HG03432 (cell line): Measurements from ENCODE around the gene CPSF4.
"Not testable (repeated sequence)": the region's sequence is repeated elsewhere in the genome, so short reads cannot be mapped to it uniquely, and the experiment has no call there.

Experiments used
- ATAC-seq: cut with Tn5 transposase; IDR thresholded peaks from one replicate; pipeline ENCODE4 v1.9.1; 2021; ENCODE audit warnings: mild to moderate bottlenecking, moderate library complexity; ENCODE audit not compliant: unreplicated experiment

Gene CPSF4

DNA sequence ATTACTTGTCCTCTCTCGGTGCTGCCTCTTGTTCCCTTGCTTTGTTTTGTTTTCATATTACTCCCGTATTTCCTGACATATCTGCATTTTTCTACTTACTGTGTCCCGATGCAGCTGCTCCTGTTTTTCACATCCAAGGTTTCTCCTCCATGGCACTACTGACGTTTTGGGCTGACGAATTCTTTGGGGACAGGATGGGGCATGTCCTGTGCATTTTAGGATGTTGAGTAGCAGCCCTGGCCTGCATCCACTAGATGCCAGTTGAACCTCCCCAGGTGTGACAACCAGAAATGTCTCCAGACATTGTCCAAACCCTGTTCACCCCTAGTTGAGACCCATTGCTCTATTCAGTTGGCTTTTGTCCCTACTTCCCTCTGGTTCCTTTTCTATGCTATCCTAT is 46.4 kb downstream of the CPSF4 start:
- no peak for ATAC-seq

DNA sequence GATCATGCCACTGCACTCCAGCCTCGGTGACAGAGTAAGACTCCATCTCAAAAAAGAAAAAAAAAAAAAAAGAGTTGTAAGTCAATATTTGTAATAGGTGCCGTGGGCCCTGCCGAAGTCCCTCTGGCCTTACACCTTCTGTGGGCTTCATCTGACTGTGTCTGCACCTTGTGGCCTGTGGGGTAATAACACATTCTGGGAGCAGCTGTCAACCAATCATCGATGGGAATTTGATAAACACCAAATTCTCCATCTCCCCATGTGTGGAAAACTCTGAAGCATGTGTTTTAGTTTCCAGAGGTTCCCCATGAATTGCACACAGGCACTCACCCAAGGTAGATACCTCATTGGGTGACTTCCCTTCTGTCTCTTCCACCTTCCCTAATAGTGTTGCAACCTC is 50.5 kb downstream of the CPSF4 start:
- no peak for ATAC-seq

DNA sequence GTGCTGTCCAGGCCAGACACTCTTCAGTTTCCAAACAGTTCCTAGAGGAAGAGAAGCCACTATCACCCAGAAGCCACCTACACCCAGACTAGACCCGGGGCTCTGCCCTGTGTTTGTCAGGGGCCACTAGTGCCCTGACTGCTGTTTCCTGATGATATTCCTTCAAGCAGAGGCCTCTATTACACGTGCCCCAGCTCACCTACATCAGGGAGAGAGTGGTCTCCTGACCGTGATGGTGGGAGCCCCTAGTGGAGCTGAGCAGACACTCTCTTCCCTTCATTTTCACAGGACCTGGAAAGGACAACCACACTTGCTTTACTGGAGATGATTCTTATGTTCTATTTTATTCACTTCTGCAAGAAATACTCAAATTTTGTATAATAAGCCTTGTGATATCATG is 52.1 kb downstream of the CPSF4 start:
- no peak for ATAC-seq

DNA sequence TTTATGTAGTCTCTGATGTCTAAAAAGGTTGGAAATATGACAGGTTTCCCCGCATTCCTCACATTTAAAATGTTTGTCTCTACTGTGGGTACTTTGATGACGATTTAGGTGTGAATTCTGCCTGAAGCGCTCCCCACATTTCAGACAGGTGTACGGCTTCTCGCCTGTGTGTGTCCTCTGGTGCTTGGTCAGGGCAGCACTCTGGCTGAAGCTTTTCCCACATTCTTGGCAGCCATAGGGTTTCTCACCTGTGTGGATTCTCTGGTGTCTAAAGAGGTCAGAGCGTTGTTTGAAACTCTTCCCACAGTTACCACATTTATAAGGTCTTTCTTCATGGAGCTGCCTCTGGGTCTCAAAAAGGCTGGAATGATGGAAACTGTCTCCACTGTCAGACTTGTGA is 55.1 kb downstream of the CPSF4 start:
- ATAC-seq: no peak

DNA sequence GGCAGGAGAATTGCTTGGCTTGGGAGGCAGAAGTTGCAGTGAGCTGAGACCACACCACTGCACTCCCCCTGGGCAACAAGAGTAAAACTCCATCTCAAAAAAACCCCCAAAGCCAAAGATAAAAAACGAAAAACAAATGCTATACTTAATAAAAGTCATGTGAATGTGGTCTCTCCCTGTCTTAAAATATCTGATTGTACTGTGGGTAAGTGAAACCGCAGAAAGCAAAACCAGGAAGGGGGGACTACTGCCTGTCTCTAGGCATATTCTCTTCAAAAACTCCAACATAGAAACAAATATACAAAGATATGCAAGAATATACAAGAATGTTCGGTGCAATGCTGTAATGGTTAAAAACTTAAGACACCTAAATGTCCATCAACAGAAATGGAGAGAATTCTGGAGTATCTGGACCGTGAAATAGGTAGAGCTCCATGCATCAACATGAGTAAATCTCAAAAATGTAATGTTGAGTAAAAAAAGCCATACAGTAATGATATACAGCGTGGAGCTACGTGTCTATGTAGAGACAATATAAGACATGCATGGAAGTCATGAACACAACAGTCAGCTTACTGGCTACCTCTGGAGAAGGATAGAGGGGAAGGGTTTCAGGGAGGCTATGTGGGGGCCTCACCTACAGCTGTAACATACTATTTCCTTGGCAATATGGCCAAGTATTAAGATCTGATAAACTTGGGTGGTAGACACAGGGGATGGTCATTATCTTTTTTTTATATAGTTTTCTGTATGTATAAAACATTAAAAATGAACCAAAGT is 59.2 kb downstream of the CPSF4 start:
- no peak for ATAC-seq

DNA sequence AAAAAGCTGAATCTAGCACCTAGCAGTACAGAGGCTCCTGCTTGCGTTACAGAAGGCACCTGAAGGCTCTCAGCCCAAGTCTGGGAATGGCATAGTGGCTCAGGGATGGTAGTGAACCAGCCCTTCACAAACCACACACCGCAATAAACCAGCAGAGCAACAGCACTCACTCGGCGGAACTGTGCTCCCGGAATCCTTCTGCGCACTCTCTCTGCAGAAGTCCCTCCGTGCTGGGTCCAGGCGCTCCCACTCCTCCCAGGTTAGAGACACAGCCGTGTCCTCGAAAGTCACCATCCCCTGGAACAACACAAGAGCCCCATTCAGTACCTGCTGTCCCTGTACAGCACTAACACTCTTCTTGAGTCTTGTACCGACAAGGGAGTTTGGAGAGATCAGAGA is 59.8 kb downstream of the CPSF4 start:
- no peak for ATAC-seq

DNA sequence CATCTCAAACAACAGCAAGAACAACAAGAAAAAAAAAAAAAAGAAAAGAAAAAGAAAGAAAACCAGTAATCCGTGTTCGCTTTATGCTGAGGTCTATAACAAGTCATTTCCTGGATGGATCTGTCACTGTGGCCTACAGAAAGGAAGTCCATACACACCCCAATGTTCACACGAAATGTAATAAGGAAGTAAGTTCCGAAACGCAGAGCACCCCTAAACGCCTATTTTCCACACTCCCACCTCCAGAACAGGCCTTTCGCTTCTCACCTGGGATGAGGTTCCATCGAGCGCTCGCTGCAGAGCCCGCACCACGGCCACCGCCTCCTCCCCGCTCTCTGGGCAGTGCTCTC is 60.6 kb downstream of the CPSF4 start:
- peak; percentile 9 for ATAC-seq

DNA sequence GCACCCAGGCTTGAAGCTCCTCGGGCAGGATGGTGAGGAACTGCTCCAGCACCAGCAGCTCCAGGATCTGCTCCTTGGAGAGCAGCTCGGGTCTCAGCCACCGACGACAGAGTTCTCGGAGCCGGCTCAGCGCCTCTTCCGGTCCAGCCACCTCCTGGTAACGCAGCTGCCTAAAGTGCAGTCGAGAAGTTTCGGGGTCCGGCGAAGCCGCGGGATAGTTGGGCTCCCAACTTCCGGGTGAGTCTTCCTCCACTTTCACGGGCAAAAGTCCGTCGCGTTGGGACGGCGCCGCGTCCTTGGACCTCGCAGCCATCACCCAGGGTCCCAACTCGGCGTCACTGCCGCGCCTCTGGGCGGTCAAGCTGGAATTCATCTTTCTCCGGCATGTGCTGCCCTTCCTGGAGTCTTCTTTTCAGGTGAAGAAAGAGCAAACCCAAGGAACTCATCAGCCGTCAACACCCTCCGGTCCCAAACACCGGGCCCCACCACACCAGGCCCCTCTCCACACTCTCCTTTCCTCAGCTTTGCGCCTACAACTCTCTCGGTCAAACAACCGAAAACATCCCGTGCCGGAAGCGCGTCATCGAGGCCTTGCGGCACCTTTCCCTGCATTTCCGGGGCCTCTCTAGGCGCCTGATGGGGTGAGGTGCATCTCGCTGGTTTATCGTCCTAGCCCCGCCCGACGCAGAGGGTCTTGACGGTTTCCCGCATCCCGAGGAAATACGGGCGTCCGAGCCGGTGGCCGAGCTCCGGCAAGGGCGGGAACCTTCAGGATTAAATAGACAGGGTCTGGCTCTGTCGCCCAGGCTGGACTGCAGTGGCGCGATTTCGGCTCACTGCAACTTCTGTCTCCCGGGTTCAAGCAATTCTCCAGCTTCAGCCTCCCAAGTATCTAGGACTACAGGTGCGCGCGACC is 61.2 kb downstream of the CPSF4 start, which contains the start of gene ZNF394:
Gene ZNF394 (minus strand): TSS at position 561 of the 916 bp plus-strand sequence. CDS start 188 bp downstream, at position 373.
- ATAC-seq: peak; percentile 43

DNA sequence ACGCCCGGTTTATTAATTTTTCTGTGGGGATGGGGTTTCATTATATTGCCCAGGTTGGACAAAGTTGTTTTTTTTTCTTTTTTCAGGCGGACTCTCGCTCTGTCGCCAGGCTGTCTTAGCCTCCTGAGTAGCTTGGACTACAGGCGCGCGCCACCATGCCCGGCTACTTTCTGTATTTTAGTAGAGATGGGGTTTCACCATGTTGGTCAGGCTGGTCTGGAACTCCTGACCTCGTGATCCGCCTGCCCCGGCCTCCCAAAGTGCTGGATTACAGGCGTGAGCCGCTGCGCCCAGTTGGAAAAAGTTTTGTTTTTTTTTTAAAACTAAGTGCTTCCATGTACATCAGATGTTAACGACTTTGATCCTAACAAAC is 61.9 kb downstream of the CPSF4 start:
- ATAC-seq: no peak

DNA sequence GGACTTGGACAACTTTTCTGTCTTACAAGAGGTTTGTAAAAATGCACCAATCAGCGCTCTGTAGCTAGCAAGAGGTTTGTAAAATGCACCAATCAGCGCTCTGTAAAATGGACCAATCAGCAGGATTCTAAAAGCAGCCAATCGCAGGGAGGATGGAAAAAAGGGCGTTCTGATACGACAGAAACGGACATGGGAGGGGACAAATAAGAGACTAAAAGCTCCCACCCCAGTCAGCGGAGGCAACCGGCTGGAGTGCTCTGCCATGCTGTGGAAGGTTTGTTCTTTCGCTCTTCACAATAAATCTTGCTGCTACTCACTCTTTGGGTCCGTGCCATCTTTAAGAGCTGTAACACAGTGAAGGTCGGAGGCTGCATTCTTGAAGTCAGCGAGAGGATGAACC is 62.5 kb downstream of the CPSF4 start:
- ATAC-seq: not testable (repeated sequence)

DNA sequence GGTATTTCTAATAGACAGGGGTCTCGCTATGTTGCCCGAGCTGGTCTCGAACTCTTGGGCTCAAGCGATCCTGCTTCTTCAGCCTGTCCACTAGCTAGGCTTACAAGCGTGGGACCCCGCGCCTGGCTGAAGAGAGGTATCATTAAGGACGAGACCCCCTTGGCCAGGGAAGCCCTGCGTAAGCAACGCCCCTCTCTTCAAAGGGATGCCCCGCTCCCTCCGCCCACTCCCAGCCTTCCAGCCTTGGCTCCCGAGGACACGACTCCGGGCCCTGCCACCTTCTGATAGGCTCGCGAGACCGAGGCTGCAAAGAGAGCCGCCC is 65.5 kb downstream of the CPSF4 start:
- ATAC-seq: no peak

DNA sequence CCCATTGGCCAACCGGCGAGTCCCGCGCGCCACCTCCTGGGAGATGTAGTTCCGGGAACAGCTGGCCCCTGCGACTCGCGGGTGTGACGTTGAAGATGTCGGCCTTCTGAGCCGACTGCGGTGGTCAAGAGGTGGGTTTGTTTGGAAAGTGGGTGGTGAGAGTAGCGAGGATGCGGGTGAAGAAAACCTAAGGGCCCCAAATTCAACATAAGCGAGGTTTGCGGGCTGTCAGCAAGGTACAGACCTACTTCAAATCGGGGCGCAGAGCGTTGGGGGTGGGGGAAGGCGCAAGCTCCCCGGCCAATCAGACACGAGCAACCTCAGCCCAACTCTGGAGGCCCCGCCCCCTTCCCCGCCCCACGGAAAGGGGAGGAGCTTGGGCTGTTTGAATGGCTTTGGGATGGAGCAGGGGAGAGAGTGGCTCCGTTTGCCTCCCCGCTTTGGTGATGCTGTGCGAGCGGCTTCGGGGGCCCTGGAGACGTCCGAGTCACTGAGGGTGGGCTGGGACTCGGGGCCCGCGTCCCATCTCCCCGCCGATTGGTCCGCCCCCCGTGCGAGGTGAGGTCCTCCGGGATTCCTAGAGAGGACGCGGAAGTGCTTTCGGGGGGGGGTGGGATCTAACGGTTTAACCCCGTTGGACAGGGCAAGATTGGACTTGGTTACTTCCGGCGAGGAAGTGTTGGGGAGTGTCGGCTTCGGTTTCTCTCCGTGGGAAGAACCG is 66.0 kb downstream of the CPSF4 start, which contains the start of gene ZKSCAN5:
Gene ZKSCAN5 (plus strand): TSS at position 60 of the 721 bp plus-strand sequence. CDS start 1,383 bp downstream, outside the sequence.
- ATAC-seq: peak; percentile 82

DNA sequence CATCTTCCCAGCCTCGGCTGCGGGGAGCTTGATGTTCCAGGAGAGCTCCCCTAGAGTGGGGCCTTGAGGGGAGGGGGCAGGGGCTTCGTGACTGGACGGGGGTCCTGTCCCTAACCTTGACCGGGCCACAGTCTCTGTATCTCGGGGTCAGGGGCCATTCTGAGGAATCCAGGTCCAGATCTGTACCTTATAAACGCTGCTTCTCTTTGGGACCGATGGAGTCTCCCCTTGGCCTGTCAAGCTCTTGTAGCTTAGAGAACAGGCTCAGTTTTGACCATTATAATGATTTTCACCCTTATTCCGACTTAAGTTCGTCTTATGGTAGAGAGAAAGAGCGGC is 66.5 kb downstream of the CPSF4 start:
- ATAC-seq: peak; percentile 3
